ENCODE results near the gene MTFMT.

GRCh38 chr15:64954395-64954794 lies 75.0 kb downstream of the MTFMT start:
- no peak for TF ChIP-seq CTCF (IDR thresholded peaks at IDR 0.05)
- TF ChIP-seq EP300 (IDR thresholded peaks at IDR 0.05; ENCODE audit: low read depth), result no peak
